Smooth muscle cell of the brain vasculature (primary cell): ENCODE measurements around the gene CHKA.

ENCODE experiments used
- DNase-seq: peaks from one replicate; pipeline ENCODE4 v3.0.0-alpha.2; 2012; ENCODE audit warnings: low read depth, low spot score

The CHKA gene

GRCh38 chr11:68002938-68003845 is 118.0 kb downstream of the CHKA start:
- no peak for DNase-seq
